GM21723 (cell line): ENCODE data around the gene BICRAL.
A peak's percentile ranks its signal among the peaks of the same experiment; 100 is the strongest.
"Not testable (repeated sequence)": the region's sequence is repeated elsewhere in the genome, so short reads cannot be mapped to it uniquely, and the experiment has no call there.

Experiments used
- ATAC-seq: cut with Tn5 transposase; IDR thresholded peaks from one replicate; pipeline ENCODE4 v1.9.1; 2021; ENCODE audit warnings: mild to moderate bottlenecking, moderate library complexity; ENCODE audit not compliant: unreplicated experiment

The BICRAL gene

GRCh38 chr6:42831237-42831636 is 49.4 kb downstream of the BICRAL start:
- ATAC-seq, result no peak

- ATAC-seq, result no peak
These were observed 52.2 kb downstream of the BICRAL start for GRCh38 chr6:42834056-42834455.

GRCh38 chr6:42841844-42842584 is 60.2 kb downstream of the BICRAL start:
- no peak for ATAC-seq

DNA sequence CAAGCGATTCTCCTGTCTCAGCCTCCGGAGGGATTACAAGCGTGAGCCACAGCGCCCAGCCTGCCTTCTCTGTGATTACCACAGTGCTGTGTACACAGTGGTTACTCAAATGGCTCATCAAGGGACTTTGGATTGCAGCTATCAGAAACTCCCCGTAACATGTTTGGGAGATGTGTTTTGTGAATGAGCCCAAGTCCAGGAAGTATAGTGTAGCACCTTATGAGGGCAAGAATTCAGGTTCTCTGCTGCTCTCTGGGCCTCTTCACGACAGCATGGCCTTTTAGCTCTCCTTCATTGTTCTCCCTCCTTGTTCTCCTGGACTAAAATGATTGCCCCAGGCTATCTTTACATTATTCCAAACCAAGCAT is 63.5 kb downstream of the BICRAL start:
- ATAC-seq, result no peak

DNA sequence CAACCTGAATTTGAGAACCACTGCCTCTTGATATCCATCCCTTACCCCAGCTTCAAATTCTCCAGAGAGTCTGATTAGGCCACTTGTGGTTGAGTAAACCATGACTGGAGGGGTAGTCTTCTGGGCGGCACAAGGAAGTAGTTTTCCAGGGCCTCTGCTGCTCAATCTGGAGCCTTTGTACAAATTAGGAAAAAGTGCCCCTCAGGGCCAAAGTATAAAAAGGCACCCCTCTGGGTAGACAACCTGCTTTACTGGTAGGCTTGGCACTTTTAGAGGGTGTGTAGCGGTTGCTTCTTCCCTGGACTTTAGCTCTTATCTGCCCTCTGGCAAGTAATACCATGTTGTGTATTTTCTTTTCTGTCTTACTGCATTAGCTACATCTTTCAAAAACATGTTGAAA is 64.7 kb downstream of the BICRAL start:
- no peak for ATAC-seq

DNA sequence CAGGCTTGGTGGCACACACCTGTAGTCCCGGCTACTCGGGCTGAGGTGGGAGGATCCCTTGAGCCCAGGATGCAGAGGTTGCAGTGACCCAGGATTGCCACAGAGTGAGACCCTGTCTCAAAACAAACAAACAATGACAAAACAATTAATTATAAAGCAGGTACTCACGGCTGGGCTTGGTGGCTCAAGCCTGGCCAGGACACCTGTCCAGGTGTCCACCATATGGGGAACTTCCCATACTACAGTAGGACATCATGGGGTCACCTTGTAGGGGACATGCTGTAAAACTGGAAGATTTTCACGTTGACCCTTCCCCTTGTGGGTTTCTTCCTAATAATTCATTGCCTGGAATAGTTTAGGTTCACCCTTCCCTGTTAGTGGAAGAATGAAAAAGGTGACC is 66.8 kb downstream of the BICRAL start:
- ATAC-seq, result no peak

DNA sequence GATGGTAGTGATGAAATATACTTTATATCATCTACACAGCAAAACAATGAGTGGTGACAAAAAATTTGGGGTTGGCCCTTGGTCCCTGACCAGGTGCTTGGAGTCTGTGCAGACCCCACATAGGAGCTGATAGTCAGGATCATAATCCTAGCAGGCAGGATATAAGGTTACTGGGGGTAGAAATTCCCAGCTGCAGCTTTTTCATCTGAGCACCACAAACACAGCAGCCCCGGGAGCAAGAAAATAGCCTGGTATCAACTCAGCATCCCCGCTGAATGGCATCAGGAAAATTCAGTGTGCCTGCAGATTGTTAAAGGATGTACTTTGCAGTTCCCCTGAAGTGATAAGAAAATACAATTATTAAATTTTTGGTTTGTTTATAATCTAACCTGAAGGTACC is 69.7 kb downstream of the BICRAL start:
- ATAC-seq, result no peak

GRCh38 chr6:42860036-42860435 is 78.2 kb downstream of the BICRAL start:
- ATAC-seq, result no peak

DNA sequence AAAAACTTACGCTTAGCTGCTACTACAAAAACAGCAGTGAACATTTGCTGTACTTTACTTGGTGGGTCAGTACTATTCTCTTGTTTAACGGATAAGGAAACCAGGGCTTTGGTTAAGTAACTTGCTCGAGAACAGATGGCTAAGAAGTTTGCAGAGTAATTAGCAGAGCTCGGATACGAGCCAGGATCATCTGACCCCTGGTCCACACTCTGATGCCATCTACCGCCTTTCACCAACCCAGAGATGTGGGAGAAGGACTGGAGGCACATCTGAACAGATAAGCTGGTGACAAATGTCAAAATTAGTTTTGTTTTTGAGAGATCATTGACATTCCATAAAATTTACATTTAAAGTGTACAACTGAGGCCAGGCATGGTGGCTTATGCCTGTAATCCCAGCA is 78.6 kb downstream of the BICRAL start:
- ATAC-seq, result no peak

DNA sequence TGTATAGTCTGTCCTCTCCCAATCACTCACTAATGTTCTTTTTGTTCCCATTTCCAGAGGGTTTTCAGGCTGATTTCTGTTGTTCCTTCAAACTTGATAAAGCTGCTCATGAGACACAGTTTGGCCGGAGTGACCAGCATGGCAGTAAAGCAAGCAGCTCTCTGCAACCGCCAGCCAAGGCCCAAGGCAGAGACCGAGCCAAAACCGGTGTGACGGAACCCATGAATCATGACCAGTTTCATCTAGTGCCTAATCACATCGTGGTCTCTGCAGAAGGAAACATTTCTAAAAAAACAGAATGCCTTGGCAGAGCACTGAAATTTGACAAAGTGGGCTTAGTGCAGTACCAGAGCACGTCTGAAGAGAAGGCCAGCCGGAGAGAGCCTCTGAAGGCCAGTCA is 82.8 kb downstream of the BICRAL start:
- ATAC-seq, result no peak

DNA sequence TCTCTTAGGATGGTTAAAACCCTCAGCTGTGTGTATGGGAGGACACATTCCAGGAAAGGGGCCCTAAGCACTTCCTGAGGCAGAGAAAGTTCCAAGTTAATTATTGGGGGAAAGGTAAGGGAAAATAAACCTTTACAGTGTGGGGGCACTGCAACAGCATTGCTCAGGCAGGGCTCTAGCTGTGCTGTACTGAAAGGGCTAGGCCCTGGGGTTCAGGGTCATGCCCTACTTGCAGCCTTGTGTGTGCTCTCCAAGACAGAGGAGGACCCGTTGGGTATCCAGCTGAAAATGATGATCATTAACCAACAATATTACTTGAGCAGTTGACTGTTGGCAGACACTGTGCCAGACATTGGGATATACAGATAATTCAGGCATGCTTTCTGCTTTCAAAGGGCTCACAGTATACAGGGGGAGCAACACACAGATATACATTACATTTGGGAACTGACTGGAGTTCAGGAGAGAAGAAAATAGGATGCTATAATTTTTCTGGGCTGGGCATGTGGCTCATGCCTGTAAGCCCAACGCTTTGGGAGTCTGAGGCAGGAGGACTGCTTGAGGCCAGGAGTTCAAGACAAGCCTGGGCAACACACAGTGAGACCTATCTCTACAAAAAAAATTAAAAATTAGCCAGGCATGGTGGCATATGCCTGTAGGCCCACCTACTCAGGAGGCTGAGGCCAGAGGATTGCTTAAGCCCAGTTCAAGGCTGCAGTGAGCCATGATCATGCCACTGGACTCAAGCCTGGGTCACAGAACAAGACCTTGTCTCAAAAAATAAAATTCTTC is 88.5 kb downstream of the BICRAL start:
- ATAC-seq, result no peak

DNA sequence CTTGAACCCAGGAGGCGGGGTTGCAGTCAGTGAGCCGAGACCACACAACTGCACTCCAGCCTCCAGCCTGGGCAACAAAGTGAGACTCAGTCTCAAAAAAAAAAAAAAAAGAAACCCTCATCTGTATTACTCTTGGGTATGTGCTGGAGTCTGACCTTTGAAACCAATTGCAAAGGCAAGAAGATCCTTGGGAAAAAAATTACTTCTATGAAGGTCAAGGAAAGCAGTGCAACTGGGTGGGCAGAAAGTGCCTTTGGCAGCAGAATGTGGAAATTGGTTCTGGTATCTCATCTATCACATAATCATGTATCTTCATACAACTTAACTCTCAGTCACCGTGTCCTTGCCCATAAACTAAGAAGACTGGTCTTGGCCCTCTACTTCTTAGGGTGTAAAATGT is 89.9 kb downstream of the BICRAL start:
- ATAC-seq, result no peak

DNA sequence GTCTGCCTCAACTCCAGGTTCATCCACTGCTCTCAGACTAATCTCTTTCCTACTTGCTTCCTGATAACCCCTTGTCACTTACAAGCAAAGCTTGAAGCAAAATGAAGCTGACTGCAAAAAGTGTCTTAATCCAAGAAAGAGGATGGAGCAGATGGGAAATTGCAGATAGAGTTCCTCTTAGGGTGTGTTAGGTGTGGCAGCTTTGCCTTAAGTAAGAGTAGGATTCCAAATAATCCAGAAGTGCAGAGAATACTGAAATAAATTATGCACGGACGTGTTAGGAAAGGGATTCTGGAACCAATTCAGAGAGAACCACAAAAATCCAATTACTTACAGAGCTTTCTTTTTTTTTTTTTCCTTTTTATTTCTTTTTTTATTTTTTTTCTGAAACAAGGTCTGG is 91.5 kb downstream of the BICRAL start:
- no peak for ATAC-seq

DNA sequence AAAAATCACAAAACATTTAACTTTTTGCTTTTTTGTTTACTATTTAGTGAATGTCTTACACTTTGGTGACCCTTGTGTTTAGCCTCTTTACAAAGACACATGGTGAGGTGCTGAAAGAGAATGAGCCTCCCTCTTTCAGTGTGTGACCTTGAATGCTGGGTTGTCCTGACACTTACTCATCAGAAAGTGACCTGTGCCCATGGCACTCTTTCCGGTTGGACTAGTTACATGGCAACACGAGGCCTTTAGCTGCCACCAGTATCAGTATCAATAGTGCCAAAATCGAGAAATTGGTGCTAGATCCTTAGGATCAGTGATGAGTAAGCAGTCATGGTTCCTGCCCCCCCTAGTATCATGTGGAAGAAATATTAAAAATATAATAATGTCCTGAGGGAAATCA is 95.8 kb downstream of the BICRAL start:
- ATAC-seq, result no peak

GRCh38 chr6:42879372-42880239 is 97.8 kb downstream of the BICRAL start, which contains the start of gene RPL7L1:
Gene RPL7L1 (plus strand): TSS chr6:42879616. CDS start chr6:42879911, 295 bp downstream.
- ATAC-seq, result peak; percentile 89

DNA sequence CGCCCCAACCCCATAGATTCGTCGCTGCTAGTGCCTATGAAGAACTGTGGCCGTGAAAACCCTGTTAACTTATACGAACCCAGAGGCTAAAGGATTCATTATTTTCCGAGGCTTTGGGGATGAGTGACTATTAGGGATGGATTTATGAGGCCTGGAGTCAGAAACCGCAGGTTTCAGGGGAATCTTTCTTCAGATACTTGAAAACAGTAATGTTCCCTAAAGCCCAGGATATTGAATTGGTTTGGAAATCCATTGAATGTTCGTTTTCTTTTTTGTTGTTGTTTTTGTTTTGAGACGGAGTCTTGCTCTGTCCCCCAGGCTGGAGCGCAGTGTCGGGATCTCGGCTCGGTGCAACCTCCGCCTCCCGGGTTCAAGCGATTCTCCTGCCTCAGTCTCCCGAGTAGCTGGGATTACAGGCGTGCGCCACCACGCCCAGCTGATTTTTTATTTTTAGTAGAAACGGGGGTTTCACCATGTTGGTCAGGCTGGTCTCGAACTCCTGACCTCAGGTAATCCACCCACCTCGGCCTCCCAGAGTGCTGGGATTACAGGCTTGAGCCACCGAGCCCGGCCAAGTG is 98.5 kb downstream of the BICRAL start:
- ATAC-seq, result not testable (repeated sequence)

DNA sequence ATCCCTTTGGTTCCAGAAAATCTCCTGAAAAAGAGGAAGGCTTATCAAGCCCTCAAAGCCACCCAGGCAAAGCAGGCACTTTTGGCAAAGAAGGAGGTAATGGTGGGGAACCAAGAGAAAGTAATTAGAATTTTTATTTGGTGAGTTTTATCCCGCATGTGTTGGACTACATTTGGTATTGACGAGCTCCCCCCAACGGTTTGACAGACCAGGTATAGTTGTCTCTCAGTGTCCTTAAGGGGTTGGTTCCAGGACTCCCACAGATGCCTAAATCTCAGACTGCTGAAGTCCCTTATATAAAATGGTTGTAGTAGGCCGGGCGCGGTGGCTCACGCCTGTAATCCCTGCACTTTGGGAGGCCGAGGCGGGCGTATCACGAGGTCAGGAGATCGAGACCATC is 99.0 kb downstream of the BICRAL start:
- ATAC-seq, result not testable (repeated sequence)

DNA sequence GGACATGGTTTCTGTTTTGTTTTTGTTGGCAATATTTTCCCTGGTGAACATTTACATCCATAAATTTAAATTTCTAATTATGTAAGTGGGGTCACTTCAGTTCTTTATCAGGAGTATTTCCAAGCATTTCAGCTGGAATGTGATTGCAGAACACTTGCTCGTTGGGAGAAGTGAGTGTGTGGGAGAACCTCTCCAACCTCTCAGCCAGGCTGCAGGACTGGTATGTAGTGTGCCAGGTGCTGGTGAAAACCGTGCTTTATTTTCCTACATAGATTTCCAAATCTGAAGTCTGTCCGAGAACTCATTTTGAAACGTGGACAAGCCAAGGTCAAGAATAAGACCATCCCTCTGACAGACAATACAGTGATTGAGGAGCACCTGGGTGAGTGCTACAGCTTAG is 103.8 kb downstream of the BICRAL start:
- ATAC-seq, result no peak

DNA sequence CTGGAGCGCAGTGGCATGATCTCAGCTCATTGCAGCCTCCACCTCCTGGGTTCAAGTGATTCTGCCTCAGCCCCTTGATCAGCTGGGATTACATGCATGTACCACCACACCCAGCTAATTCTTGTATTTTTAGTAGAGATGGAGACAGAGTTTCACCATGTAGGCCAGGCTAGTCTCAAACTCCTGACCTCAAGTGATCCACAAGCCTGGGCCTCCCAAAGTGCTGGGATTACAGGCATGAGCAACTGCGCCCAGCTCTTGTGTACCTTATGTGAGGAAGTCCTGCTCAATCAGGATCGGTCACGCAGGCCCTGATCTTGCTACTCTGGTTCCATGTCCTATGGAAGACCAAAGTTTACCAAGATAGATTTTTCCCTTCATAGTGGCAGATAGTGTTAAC is 106.3 kb downstream of the BICRAL start:
- not testable (repeated sequence) for ATAC-seq

DNA sequence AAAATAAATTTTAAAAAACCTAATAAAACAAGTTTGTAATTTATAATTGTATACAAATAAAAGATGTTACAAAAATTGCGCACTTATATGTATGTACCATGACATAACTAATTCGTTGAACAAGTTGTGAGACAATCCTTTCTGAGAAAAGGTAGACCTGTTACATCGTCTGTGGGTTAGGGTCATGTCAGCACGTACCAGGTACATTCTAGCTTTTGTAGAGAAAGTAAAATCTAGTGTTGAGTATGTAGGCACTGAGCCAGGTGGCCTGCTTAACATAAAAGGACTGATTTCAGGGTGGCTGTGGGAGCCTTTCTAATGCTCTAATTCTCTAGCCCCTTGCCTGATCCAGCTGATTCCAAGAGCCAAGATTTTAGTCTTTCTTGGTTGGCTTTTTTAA is 108.0 kb downstream of the BICRAL start:
- ATAC-seq, result no peak
